ENCODE results near the gene TMEM132D.

TMEM132D gene

GRCh38 chr12:129150721-129151120, 753.1 kb downstream of the TMEM132D start:
- Histone ChIP-seq H3K4me1 (ENCODE audit: control insufficient read depth, insufficient read depth, low read length) (no peaks in the 10 kb centered on the region), H3K9me3 (ENCODE audit: control insufficient read depth, insufficient read depth, low read depth, low read length) (no peaks in the 10 kb centered on the region), H3K27ac (ENCODE audit: extremely low read depth, low read depth, low read length) (no peak overlapping the region), H3K36me3 (ENCODE audit: control insufficient read depth in 2 of 2, insufficient read depth in 1 of 2, low read length in 2 of 2) (no peaks in the 10 kb centered on the region), H3K4me3 (ENCODE audit: low read depth, low read length) (no peak overlapping the region)
- ChIA-PET CTCF (no interaction called here), POLR2A (no interaction called here)
- no peak for TF ChIP-seq ZNF561 (tag by site-specific recombination; IDR thresholded peaks at IDR 0.05; ENCODE audit: borderline replicate concordance)
- no peak for TF ChIP-seq INSM2 (tag by site-specific recombination; IDR thresholded peaks at IDR 0.05)
- TF ChIP-seq ZNF639 (tag by site-specific recombination; IDR thresholded peaks at IDR 0.05) = no peak
- TF ChIP-seq REPIN1 (tag by site-specific recombination; IDR thresholded peaks at IDR 0.05; ENCODE audit: low read depth) = no peak
- TF ChIP-seq ZSCAN18 (tag by site-specific recombination; IDR thresholded peaks at IDR 0.05) = no peak

- H3K4me1 ChIP-seq (ENCODE audit: control insufficient read depth, insufficient read depth, low read length) = no peaks in the 10 kb centered on the region
- no peaks in the 10 kb centered on the region for H3K36me3 ChIP-seq (ENCODE audit: control insufficient read depth in 2 of 2, insufficient read depth in 1 of 2, low read length in 2 of 2)
- no peaks in the 10 kb centered on the region for H3K9me3 ChIP-seq (ENCODE audit: control insufficient read depth, insufficient read depth, low read depth, low read length)
- ChIA-PET POLR2A (no interaction called here), CTCF (interaction anchor here (0.6 kb wide), 1 partner anchor 24 kb away, joined by 3 read pairs; no protein-coding TSS in a partner anchor)
- no peak for TF ChIP-seq ZNF473 (tag by site-specific recombination; IDR thresholded peaks at IDR 0.05)
- no peak for TF ChIP-seq ZNF777 (tag by site-specific recombination; IDR thresholded peaks at IDR 0.05; ENCODE audit: borderline replicate concordance)
- TF ChIP-seq ZNF555 (tag by site-specific recombination; conservative IDR thresholded peaks at IDR 0.05) = no peak
- TF ChIP-seq BCL6B (tag by site-specific recombination; IDR thresholded peaks at IDR 0.05) = no peak
- no peak for TF ChIP-seq ZNF2 (tag by site-specific recombination; IDR thresholded peaks at IDR 0.05)
- no peak for TF ChIP-seq ZFP69B (tag by site-specific recombination; IDR thresholded peaks at IDR 0.05)
- no peak for TF ChIP-seq ZNF311 (tag by site-specific recombination; IDR thresholded peaks at IDR 0.05; ENCODE audit: borderline replicate concordance)
- no peak for TF ChIP-seq ZFP41 (tag by site-specific recombination; IDR thresholded peaks at IDR 0.05; ENCODE audit: borderline replicate concordance)
- no peak overlapping the region for H3K27ac ChIP-seq (ENCODE audit: extremely low read depth, low read depth, low read length)
- no peak overlapping the region for H3K4me3 ChIP-seq (ENCODE audit: low read depth, low read length)
Observed at GRCh38 chr12:129145381-129145780, 758.4 kb downstream of the TMEM132D start.

- POLR2A ChIA-PET = no interaction called here
- Histone ChIP-seq H3K36me3 (ENCODE audit: control insufficient read depth in 2 of 2, insufficient read depth in 1 of 2, low read length in 2 of 2) (no peaks in the 10 kb centered on the region), H3K4me3 (ENCODE audit: low read depth, low read length) (no peak overlapping the region), H3K9me3 (ENCODE audit: control insufficient read depth, insufficient read depth, low read depth, low read length) (no peaks in the 10 kb centered on the region), H3K4me1 (ENCODE audit: control insufficient read depth, insufficient read depth, low read length) (no peaks in the 10 kb centered on the region), H3K27ac (ENCODE audit: extremely low read depth, low read depth, low read length) (no peak overlapping the region)
- no peak for TF ChIP-seq ZNF211 (tag by site-specific recombination; IDR thresholded peaks at IDR 0.05; ENCODE audit: low read depth)
- no peak for TF ChIP-seq KLF9 (tag by site-specific recombination; IDR thresholded peaks at IDR 0.05; ENCODE audit: low read depth)
- no peak for TF ChIP-seq GLI2 (tag by site-specific recombination; IDR thresholded peaks at IDR 0.05; ENCODE audit: borderline replicate concordance, low read depth)
- TF ChIP-seq PRDM6 (tag by site-specific recombination; IDR thresholded peaks at IDR 0.05) = no peak
- CTCF ChIA-PET = no interaction called here
Observed at GRCh38 chr12:129138776-129139175, 765.0 kb downstream of the TMEM132D start.

All from HEK293 (cell line).